SU-DHL-6 (cell line): ENCODE measurements around the gene PTP4A1.

ENCODE experiments used
- H2AFZ ChIP-seq: fragments of 200-600 bp; sonication (generic); 2 replicates; pipeline ENCODE4 v1.6.1; 2014; ENCODE audit warnings: low read depth, mild to moderate bottlenecking, moderate library complexity, mixed read lengths, antibody characterized with exemption, low read length; ENCODE audit not compliant: severe bottlenecking
- H3F3A ChIP-seq: fragments of 200-600 bp; shearing (Covaris generic); 2 replicates; pipeline ENCODE4 v1.6.0; 2016; ENCODE audit warnings: antibody characterized with exemption, mild to moderate bottlenecking; ENCODE audit not compliant: insufficient read depth
- H3K27ac ChIP-seq: fragments of 200-600 bp; sonication (generic); 2 replicates; pipeline ENCODE4 v1.5.1; 2016; ENCODE audit warnings: low read depth, mild to moderate bottlenecking, low read length, moderate library complexity, mixed read lengths
- H3K27me3 ChIP-seq: fragments of 200-600 bp; sonication (generic), shearing (Covaris generic); 2 replicates; pipeline ENCODE4 v1.6.0; 2014; ENCODE audit warnings: mild to moderate bottlenecking, low read length
- H3K36me3 ChIP-seq: fragments of 200-600 bp; sonication (generic); 2 replicates; pipeline ENCODE4 v1.6.1; 2014; ENCODE audit warnings: mild to moderate bottlenecking, low read length, mixed read lengths
- H3K4me2 ChIP-seq: fragments of 300-600, 200-600 bp; shearing (Covaris generic), sonication (generic); 2 replicates; pipeline ENCODE4 v1.6.0; 2014; ENCODE audit warnings: low read length, low read depth, mild to moderate bottlenecking; ENCODE audit not compliant: poor library complexity, severe bottlenecking
- H3K4me3 ChIP-seq: fragments of 200-600 bp; sonication (generic); 2 replicates; pipeline ENCODE4 v1.5.1; 2014; ENCODE audit warnings: antibody characterized with exemption, low read length, mild to moderate bottlenecking, mixed read lengths; ENCODE audit not compliant: insufficient read depth, poor library complexity, severe bottlenecking
- H3K79me2 ChIP-seq: fragments of 200-600 bp; sonication (generic); 2 replicates; pipeline ENCODE4 v1.6.1; 2014; ENCODE audit warnings: mild to moderate bottlenecking, low read length, moderate library complexity; ENCODE audit not compliant: insufficient read depth
- H3K9ac ChIP-seq: fragments of 200-600 bp; sonication (generic); 2 replicates; pipeline ENCODE4 v1.7.0; 2014; ENCODE audit warnings: mild to moderate bottlenecking, low read length
- H3K9me2 ChIP-seq: fragments of 200-600 bp; sonication (generic); replicated peaks from 2 replicates; pipeline ENCODE4 v1.6.1; 2014; ENCODE audit warnings: low read length; ENCODE audit not compliant: insufficient read depth
- H3K9me3 ChIP-seq: fragments of 200-600 bp; sonication (generic); 2 replicates; pipeline ENCODE4 v1.6.1; 2014; ENCODE audit warnings: low read length, mixed read lengths; ENCODE audit not compliant: insufficient read depth
- H4K20me1 ChIP-seq: fragments of 200-600 bp; sonication (generic); 2 replicates; pipeline ENCODE4 v1.6.1; 2014; ENCODE audit warnings: low read depth, mild to moderate bottlenecking, antibody characterized with exemption, low read length, moderate library complexity, mixed read lengths
- EZH2phosphoT487 ChIP-seq: fragments of 200-600 bp; sonication (generic), shearing (Covaris generic); conservative IDR thresholded peaks from 2 replicates; pipeline ENCODE4 v1.6.1; 2018; ENCODE audit warnings: mild to moderate bottlenecking, antibody characterized with exemption, low read length, moderate library complexity, mixed read lengths
- TF ChIP-seq, protein P1 (sequence below): fragments of 200-600 bp; sonication (generic); IDR thresholded peaks from one replicate; pipeline ENCODE4 v1.5.1; 2017; ENCODE audit warnings: antibody characterized with exemption, mild to moderate bottlenecking, low read length, moderate library complexity; ENCODE audit not compliant: insufficient read depth, poor library complexity, severe bottlenecking

Gene PTP4A1

DNA sequence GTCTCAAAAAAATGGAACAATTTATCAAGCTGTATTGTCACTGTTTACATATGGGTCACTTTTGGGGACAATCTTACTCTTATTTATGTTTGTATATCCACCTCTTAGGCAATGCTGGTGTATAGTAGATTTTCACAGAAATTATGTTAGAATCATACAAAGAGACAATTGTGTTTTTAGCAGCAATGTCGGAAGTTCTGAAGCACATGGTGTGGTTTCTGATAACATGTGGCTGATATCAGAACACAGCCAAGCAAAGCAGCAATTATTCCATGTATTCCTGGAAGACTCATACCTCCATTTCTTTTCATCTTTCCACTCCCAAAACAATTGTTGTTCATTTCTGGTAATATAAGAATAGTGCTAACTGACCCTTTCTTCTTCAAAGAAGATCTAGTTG, 17.5 kb upstream of the PTP4A1 start:
- Histone ChIP-seq H3K27me3 (no peaks in the 10 kb centered on the region), H3K4me3 (no peak overlapping the region), H2AFZ (no peak overlapping the region), H3K36me3 (no peaks in the 10 kb centered on the region), H3K9me2 (no peaks in the 10 kb centered on the region), H3K27ac (no peak overlapping the region), H3K79me2 (no peaks in the 10 kb centered on the region), H4K20me1 (no peaks in the 10 kb centered on the region), H3K9me3 (no peaks in the 10 kb centered on the region), H3F3A (no peaks in the 10 kb centered on the region), H3K4me2 (no peak overlapping the region), H3K9ac (no peak overlapping the region)
- TF ChIP-seq EZH2phosphoT487 = no peak
- TF ChIP-seq, protein P1, sequence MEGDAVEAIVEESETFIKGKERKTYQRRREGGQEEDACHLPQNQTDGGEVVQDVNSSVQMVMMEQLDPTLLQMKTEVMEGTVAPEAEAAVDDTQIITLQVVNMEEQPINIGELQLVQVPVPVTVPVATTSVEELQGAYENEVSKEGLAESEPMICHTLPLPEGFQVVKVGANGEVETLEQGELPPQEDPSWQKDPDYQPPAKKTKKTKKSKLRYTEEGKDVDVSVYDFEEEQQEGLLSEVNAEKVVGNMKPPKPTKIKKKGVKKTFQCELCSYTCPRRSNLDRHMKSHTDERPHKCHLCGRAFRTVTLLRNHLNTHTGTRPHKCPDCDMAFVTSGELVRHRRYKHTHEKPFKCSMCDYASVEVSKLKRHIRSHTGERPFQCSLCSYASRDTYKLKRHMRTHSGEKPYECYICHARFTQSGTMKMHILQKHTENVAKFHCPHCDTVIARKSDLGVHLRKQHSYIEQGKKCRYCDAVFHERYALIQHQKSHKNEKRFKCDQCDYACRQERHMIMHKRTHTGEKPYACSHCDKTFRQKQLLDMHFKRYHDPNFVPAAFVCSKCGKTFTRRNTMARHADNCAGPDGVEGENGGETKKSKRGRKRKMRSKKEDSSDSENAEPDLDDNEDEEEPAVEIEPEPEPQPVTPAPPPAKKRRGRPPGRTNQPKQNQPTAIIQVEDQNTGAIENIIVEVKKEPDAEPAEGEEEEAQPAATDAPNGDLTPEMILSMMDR = no peak

DNA sequence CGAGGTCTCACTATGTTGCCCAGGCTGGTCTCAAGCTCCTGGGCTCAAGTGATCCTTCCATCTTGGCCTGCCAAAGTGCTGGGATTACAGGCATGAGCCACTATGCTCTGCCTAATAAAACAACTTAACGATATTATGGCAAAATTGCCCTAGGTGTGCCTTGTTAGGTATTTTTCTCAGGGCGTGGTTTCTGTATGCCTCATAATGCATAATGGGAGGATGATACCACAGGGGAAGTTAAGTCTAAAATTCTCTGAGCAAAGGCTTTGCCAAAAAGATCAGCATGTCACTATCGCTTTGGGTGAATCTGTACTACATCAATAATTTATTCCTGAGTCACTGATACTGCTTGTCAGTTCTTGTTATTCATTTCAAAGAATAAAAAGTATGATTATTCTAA, 15.9 kb upstream of the PTP4A1 start:
- H3K27me3 ChIP-seq = no peaks in the 10 kb centered on the region
- no peaks in the 10 kb centered on the region for H3K79me2 ChIP-seq
- H3F3A ChIP-seq = no peaks in the 10 kb centered on the region
- no peak overlapping the region for H3K4me2 ChIP-seq
- H2AFZ ChIP-seq = no peak overlapping the region
- H3K9me3 ChIP-seq = no peaks in the 10 kb centered on the region
- no peaks in the 10 kb centered on the region for H4K20me1 ChIP-seq
- H3K36me3 ChIP-seq = no peaks in the 10 kb centered on the region
- TF ChIP-seq, protein P1 = no peak
- no peak for TF ChIP-seq EZH2phosphoT487
- no peaks in the 10 kb centered on the region for H3K9me2 ChIP-seq
- no peak overlapping the region for H3K27ac ChIP-seq
- H3K9ac ChIP-seq = no peak overlapping the region
- H3K4me3 ChIP-seq = no peak overlapping the region

DNA sequence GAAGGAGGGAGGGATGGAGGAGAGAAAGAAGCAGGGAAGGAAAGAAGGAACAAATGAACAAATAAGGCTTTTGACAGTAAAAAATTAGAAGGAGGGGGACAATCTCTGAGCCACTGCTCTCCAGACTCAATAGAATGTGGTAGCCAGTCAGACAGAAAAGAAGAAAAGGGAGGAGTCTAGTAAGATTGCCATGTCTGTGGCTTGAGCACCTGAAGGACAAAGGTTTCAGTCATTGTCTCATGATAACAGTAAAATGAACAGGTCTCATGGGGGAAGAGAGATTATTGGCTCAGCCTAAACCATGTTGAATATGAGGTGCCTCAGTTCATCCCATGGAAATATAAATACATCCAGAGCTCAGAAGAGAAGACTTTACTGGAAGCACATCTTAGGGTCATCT, 14.0 kb upstream of the PTP4A1 start:
- TF ChIP-seq, protein P1 = no peak
- no peak for TF ChIP-seq EZH2phosphoT487
- Histone ChIP-seq H3F3A (no peaks in the 10 kb centered on the region), H3K36me3 (no peaks in the 10 kb centered on the region), H2AFZ (no peak overlapping the region), H3K79me2 (no peaks in the 10 kb centered on the region), H3K27ac (no peak overlapping the region), H3K9me2 (no peaks in the 10 kb centered on the region), H3K4me3 (no peak overlapping the region), H3K9ac (no peak overlapping the region), H3K9me3 (no peaks in the 10 kb centered on the region), H3K4me2 (no peak overlapping the region), H3K27me3 (no peaks in the 10 kb centered on the region), H4K20me1 (no peaks in the 10 kb centered on the region)

DNA sequence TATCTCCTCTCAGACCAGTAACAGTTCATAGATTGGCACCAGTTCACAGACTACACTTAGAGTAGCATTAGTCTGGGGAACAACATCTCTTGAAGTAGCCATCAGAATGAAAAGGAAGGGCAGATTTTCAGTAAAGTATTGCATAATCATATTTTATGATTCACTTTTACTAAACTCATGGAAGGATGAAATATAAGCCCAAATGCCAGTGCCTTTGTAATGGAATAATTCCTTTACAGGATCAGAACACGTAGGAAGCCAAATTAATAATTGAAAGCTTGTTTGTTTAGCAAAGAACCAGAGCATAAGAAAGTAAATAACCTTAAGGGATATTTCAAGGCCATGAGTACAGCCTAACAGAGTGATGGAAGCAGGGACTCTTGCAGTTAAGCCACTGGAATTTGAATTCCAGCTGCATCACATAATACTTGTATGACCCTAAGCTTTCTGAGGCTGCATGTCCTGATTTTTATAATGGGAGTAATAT, 11.4 kb upstream of the PTP4A1 start:
- H3K27ac ChIP-seq = no peak overlapping the region
- H3K9me2 ChIP-seq = no peaks in the 10 kb centered on the region
- H4K20me1 ChIP-seq = no peaks in the 10 kb centered on the region
- H2AFZ ChIP-seq = no peak overlapping the region
- no peaks in the 10 kb centered on the region for H3K79me2 ChIP-seq
- H3K4me2 ChIP-seq = no peak overlapping the region
- no peaks in the 10 kb centered on the region for H3K9me3 ChIP-seq
- TF ChIP-seq, protein P1 = no peak
- no peak for TF ChIP-seq EZH2phosphoT487
- H3F3A ChIP-seq = no peaks in the 10 kb centered on the region
- H3K36me3 ChIP-seq = no peaks in the 10 kb centered on the region
- H3K9ac ChIP-seq = no peak overlapping the region
- H3K4me3 ChIP-seq = no peak overlapping the region
- no peaks in the 10 kb centered on the region for H3K27me3 ChIP-seq
